ENCODE data around the gene IL17RD.

- TF ChIP-seq ZNF416 (tag by site-specific recombination; IDR thresholded peaks at IDR 0.05) (no peak), ZNF510 (tag by site-specific recombination; IDR thresholded peaks at IDR 0.05; ENCODE audit: insufficient replicate concordance) (no peak), CTCF (tag by site-specific recombination; IDR thresholded peaks at IDR 0.05) (no peak), ZNF239 (tag by site-specific recombination; IDR thresholded peaks at IDR 0.05) (no peak)
- TF ChIP-seq, protein P1, sequence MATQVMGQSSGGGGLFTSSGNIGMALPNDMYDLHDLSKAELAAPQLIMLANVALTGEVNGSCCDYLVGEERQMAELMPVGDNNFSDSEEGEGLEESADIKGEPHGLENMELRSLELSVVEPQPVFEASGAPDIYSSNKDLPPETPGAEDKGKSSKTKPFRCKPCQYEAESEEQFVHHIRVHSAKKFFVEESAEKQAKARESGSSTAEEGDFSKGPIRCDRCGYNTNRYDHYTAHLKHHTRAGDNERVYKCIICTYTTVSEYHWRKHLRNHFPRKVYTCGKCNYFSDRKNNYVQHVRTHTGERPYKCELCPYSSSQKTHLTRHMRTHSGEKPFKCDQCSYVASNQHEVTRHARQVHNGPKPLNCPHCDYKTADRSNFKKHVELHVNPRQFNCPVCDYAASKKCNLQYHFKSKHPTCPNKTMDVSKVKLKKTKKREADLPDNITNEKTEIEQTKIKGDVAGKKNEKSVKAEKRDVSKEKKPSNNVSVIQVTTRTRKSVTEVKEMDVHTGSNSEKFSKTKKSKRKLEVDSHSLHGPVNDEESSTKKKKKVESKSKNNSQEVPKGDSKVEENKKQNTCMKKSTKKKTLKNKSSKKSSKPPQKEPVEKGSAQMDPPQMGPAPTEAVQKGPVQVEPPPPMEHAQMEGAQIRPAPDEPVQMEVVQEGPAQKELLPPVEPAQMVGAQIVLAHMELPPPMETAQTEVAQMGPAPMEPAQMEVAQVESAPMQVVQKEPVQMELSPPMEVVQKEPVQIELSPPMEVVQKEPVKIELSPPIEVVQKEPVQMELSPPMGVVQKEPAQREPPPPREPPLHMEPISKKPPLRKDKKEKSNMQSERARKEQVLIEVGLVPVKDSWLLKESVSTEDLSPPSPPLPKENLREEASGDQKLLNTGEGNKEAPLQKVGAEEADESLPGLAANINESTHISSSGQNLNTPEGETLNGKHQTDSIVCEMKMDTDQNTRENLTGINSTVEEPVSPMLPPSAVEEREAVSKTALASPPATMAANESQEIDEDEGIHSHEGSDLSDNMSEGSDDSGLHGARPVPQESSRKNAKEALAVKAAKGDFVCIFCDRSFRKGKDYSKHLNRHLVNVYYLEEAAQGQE (tag by site-specific recombination; IDR thresholded peaks at IDR 0.05): no peak
Observed at GRCh38 chr3:57063032-57063431, 102.1 kb downstream of the IL17RD start.
